Germinal center (tissue), 1 donor: ENCODE data around the gene UGDH.
"Not testable (repeated sequence)": the region's sequence is repeated elsewhere in the genome, so short reads cannot be mapped to it uniquely, and the experiment has no call there.

Experiments used
- DNase-seq: peaks from one replicate; pipeline ENCODE4 v3.0.0; 2012; ENCODE audit warnings: mixed read lengths, low spot score

The UGDH gene

DNA sequence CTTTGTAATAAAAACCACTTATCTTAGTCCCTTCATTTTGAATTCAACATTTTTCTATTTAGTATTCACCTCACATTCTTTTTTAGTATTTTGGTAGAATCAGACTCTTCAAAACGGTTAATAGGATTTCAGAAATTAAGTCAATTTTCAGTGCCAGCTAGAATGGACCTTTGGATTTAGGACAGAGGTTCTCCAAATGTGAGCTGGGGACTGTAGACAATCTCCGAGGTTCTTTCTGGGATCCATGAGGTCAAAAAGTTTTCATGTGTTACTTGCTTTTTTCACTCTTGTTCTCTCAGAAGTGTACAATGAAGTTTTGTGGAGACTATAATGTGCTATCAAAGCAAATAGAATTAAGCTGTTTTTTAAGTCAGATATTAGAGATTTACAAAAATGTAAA lies 2.3 kb upstream of the UGDH start:
- DNase-seq: no peak

DNA sequence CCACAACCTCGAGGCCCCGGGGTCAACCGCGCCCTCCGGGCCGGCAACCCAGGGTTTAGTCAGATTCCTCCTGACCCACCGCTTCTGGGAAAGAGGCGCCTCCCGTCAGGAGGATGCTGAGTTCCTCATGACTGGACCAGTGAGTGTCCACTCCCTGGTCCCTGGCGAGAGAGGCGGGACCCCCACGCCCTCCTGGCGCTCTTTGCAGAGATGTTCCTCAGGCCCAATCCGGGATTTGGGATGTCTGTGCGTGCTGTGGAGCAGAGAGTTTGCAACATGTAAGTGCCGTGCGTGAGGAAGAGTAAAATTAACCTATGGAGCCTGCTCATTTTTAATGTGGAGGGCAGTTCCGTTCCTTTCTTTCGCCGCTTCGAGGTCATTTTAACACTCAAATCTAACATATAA lies 824 bp upstream of the UGDH start:
- DNase-seq: peak; percentile 59

DNA sequence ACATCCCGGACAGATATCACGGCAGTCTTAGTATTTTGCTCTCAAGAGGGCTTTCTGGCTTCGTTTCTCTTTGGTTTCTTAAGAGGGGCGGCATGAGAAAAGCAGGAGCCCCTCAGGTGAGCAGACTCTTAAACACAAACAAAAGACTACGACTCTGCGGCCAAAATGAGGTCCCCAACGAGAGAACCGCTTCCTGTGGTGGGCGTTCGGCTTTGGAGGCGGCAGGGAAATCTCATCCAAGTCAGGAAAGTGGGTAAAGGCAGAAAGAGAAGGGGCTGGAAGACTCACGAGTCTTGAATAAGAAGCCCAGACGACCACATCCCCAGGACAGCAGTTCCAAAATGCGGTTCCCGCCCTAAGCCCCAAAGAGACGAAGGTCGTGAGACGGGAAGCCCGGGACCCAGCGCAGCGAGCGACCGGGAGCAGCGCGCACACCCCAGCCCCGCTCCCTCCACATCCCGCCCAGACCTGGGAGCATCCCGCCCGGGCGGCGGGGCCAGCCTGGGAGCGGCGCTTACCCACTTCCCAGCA lies 409 bp downstream of the UGDH start:
- DNase-seq: peak; percentile 37

DNA sequence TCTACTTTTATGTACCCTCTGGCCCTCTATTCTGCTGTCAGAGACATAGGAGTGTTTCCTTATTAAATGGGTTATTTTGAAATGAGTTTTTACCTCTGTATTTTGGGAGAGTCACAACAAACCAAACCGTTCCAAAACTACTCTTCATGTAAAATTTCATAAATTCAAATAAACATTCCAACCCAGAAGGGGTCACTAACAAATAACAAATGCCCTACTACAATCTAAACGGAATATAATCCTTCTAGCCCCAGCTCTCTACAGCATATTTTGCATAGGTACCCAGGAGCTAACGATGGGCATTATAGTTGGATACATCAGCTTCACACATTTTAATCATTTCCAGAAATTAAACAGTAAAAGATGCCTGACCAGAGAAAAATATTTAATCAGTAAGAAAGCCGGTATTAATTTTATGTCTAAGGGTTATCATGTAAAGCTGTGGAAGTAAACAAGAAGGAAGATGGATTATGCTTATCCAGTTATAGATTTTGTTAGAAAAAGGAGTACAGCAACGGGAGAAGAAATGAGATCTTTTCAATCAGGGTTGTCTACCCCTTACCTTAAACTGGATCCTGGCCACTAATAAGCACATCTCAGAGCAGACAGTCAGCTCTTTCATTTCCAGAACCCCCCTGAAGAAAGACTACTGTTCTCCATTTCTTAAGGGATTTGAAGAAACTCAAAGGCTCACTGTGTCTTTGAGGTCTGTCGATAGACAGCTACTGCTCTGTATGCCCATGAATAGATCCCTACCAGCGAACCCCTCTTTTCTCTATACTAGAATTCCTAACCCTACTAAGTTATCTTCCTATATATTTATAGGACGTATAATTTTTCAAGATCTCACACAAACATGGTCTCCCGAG lies 1.2 kb downstream of the UGDH start:
- DNase-seq: peak; percentile 3

DNA sequence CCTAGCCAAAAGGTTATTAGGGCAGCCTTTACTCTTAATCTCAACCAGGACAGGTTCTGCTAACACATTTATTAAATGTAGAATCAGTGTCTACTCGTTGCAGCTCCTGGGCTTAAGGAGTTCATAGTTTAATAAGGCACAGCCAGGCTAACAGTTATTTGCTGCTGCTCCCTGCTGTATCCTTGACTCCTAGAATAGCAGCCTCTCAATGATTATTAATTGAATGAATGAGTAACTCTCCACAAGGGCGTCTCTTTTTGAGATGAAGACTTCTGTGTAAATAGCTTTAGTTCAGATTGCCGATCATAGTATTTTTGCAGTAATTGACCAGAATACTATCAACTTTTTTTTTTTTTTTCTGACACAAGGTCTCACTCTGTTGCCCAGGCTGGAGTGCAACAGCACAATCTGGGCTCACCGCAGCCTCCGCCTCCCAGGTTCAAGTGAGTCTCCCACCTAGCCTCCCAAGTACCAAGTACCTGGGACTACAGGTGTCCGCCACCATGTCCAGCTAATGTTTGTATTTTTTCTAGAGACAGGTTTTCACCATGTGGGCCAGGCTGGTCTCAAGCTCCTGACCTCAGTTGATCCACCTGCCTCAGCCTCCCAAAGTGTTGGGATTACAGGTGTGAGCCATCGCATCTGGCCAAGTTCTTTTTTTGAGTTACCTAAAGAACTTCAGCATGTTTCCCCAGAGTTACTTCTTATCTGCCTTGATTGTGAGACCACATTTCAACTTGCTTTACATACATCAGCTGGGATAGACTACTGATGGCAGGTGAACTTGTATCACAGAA lies 2.9 kb downstream of the UGDH start:
- no peak for DNase-seq

DNA sequence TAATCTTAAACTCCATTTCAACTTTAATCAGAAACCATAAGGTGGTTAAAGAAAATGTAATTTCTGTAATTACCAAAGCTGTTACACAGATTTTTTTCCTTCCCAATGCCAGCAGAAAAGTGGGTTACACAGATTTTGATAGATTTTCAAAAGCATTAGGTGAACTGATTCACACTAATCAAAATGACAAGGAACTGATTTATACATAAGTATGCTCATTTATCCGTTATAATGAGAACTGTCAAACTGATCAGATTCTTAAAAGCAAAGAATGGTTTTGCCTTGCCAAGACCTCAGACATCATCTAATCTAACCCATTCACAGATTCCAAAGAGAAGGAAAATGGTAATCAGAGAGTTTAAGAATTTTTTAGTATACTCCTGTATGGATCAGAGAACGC lies 5.2 kb downstream of the UGDH start:
- DNase-seq: no peak

DNA sequence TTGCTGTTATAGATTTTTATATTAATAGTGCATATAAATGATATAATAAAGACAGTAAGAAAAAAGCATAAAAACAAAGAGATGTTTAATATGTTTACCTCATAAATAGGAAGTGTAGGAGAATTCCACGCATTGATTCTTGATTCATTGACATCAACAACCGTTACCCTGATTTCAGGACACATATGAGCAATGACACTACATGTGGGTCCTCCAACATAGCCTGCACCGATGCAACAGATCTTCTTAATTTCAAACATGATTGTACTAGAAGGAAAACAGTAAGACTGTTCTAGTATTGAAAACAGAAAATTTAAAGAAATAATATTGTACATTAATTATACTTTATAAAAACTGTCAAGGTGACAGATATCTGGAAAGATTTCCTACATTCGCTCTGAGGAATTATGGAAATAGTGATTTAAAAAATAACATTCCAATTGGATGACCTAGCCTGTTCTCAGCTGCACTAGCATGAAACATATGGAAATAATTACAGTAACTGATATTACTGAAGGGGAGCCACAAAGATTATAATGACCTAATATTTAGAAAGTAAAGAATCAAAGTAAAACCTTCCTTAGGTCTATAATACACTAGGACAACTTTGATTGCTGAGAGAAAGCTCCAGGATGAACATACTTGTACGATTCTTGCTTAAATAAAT lies 5.9 kb downstream of the UGDH start:
- DNase-seq: no peak

DNA sequence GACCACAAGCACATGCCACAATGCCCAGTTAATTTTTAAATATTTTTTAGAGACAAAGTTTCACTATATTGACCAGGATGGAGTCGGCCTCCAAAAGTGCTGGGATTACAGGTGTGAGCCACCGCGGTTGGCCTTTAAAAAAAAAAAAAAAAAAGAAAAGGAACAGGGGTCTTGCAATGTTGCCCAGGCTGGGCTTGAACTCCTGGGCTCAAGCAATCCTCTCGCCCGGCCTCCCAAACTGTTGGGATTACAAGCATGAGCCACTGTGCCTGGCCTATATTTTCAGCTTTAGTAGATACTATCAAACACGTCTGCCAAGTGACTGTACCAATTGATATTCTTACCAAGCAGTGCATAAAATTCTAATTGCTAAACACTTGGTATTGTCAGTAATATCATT lies 8.8 kb downstream of the UGDH start:
- no peak for DNase-seq

DNA sequence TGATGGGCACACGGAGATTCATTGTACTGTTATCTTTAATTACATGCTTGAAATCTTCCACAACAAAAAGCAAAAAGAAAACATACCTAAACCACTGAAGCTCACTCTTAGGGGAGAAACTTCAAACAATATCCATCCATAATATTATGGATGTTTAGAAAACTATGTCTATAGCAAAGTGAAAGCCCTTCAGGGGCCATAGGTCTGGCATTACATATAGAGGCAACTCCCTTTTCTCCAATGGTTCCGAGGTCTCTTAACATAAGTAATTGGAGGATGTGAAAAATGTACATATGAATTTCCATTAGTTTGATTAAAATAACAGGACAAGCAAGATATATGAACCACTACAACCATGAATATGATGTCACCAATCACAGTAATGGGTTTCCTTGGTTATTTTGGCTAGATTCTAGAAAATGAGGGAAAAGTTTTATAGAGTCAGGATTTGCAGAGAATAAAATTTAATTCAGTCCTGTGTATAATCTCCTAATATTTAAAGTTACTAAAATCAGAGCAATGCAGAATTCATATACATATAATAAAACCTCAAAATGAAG lies 10.8 kb downstream of the UGDH start:
- DNase-seq: no peak

DNA sequence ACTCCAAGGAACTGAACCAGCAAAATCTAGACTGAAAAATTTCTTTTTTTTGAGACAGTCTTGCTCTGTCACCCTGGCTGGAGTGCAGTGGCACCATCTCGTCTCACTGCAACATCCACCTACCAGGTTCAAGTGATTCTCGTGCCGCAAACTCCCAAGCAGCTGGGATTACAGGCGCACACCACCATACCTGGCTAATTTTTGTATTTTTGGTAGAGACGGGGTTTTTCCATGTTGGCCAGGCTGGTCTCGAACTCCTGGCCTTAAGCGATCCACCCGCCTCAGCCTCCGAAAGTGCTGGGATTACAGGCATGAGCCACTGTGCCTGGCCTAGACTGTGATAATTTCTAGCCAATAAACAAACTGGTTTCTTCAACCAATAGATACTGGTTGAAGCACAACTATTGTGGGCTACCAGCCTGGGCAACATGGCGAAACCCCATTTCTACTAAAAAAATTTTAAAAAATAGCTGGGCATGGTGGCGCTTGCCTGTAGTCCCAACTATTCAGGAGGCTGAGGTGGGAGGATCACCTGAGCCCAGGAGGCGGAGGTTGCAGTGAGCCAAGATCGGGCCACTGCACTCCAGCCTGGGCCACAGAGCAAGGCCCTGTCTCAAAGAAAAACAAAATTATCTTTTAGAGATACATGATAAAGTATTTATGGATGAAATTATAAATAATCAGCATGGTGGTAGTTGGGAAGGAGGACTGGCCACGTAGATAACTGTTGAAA lies 11.4 kb downstream of the UGDH start:
- not testable (repeated sequence) for DNase-seq

DNA sequence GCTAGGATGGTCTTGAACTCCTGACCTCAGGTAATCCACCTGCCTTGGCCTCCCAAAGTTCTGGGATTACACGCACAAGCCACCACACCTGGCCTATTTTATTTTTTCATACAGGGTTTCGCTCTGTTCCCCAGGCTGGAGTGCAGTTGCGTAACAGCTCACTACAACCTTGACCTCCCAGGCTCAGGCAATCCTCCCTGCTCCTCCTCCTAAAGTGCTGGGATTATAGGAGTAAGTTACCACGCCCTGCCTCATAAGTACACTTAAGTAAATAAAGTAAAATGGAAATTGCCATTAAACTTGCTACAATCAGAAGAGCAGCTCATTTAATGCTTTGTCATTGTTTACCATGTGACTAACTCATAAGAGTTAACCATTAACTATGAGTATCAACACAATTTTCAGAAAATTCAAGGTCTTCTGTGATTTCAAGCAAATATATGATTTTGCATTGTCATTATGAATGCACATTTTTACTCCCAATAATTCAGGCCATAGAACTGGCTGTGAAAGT lies 12.3 kb downstream of the UGDH start:
- DNase-seq: no peak

DNA sequence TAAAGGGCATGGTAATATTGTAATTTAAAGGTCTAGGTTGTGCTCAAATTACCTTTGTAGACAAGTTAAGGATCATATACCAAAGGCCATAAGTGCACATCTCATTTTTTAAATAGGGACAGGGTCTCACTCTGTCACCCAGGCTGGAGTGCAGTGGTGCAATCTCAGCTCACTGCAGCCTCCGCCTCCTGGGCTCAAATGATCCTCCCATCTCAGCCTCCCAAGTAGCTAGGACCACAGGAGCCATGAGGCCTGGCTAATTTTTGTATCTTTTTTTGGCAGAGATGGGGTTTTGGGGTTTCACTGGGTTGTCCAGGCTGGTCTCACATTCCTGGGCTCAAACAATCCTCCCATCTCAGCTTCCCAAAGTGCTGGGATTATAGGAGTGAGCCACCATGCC lies 13.0 kb downstream of the UGDH start:
- DNase-seq: not testable (repeated sequence)

DNA sequence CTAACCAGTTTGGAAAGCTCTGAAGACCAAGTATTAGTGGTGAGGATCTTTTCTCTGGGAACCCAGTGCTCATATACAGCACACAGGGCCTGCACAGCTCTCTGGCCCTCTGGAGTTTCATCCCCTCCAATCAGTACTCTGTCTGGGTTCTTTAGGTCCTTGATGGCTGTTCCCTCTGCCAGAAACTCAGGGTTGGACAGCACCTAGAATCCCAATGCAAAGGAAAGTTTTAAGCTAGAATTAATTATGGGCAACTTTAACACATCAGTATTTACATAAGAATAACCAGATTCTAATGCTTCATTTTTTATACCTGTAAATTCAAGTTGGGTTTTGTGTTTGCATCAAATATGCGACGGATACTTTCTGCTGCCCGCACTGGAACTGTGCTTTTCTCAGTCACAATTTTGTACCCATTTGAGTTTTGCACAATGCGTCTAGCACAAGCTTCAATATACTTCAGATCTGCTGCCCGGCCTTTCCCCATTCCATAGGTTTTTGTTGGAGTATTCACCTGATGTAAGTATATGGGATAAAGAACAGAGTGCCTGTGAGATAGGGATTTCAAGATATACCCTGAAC lies 16.8 kb downstream of the UGDH start:
- DNase-seq: no peak

DNA sequence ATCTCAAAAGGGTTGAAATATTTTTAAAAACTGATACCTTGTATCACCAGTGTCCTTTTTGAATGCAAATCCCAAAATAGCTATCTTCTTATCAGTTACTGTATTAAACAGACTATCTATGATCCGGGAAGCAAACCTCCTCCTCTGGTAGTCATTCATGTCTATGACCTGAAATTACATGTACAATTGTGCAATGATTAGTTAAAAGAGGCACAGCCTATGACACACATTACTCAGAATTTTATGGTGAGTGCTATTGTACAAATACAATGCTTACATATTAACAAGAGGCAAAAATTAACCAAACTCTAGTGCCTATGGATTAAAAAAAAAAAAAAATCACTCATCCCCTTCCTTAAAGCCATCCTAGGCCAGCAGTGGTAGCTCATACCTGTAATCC lies 21.7 kb downstream of the UGDH start:
- no peak for DNase-seq

DNA sequence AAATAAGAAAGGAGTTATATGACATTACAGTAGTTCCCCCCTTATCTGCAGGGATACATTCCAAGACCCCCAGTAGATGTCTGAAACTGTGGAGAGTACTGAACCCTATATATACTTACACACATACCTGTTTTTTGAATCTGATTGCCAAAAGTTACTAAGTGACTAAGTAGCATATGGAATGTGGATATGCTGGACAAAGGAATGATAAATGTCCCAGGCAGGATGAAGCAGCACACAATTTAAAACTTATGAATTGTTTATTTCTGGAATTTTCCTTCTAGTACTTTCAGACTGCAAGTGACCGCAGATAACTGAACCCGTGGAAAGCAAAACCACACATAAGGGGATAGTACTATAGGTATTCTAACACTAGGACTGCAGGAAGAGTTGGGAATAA lies 22.7 kb downstream of the UGDH start:
- DNase-seq: no peak

DNA sequence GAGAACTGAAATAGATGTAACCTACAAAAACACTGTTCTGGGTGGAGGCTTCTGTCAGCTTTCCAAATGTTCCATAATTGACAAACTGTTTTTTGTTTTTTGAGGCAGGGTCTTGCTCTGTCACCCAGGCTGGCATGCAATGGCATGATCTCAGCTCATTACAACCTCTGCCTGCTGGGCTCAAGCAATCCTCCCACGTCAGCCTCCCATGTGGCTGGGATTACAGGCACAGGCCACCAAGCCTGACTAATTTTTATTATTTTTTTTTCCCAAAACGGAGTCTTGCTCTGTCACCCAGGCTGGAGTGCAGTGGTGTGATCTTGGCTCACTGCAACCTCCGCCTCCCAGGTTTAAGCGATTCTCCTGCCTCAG lies 24.6 kb downstream of the UGDH start:
- DNase-seq: not testable (repeated sequence)

DNA sequence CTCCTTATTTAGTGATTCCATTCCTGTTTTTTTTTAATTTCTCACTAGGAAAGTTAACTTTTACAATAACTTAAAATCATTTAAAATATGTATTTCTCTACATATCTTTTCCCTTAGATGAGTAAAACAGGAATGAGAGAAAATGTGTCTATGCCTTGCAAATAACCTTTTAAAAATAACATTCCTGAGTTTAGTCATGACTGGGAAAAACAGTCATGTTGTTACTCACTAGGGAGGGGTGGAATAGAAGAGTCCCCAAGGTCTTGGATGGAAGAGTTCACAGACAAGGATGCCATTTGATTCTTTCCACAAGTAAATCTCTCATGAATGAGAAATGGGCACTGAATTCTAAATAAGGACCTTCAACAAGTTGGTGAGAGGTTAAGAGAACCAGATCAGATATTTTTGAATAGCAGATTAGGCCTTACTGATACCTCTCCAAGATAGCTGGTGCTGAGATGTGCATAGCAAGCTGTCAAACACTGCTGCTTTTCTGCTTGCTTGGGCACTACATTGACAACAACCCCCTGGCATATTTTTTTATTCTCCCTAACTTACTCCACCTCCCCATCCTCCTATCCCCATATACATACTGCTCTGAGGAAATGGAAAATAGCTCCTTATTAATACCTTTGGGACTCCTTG lies 25.1 kb downstream of the UGDH start:
- DNase-seq: no peak

DNA sequence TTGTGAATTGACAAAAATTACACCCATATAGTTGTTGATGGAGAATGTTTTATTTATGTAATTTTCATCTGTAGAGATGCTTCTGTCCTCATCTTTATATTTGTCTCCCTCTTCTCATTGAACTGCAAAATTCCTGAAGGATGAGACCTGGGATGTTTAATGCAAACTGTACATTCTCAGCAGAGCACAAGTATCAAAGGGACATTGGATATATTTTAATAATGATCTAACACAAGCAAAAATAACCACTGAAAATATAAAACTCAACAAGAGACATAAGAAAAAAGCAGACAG lies 28.6 kb downstream of the UGDH start:
- DNase-seq: no peak

DNA sequence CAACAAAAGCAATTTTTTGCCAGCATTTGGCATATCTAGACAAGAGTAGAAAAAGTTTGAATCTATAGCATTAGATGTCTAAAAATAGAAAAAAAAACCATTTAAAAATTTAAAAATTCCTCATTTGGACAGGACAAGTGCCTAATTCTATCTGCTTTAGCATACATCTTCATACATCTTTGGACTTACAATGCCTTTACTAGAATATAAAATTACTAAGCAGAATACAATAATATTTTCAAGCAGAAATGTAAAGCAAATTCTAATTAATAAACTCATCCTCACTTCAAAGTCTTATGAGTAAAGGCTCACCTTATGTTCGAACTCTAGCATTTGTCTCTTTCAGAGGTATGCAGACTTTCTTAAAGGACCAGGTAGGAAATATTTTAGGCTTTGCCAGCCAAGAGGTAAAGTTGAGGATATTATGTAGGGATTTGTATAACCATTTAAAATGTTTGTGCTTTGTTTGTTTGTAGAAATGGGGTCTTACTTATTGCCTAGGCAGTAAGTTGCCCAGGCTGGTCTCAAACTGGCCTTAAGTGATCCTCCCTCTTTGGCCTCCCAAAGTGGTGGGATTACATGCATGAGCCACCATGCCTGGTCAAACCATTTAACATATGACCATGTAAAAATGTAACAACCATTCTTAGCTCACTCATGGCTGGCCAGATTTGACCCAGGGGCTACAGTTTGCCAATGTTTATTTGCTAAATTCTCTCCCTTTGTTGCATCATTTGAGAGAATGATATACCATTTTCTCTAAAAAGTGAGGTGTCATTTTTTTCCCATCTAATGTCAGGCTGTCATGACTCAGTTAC lies 29.1 kb downstream of the UGDH start:
- DNase-seq: no peak
